GM10266 (cell line): ENCODE results near the gene DNAJA2.

Experiments
- DNase-seq: peaks from one replicate; pipeline ENCODE4 v3.0.0; 2012; ENCODE audit errors: extremely low spot score
- CTCF ChIP-seq: IDR thresholded peaks from 2 replicates; pipeline ENCODE4 v1.5.1; 2012; ENCODE audit warnings: mild to moderate bottlenecking, low read depth; ENCODE audit not compliant: control insufficient read depth, insufficient read depth; ENCODE audit errors: missing control alignments

DNAJA2 gene

GRCh38 chr16:46968063-46968435 lies 5.4 kb downstream of the DNAJA2 start:
- no peak for TF ChIP-seq CTCF
- no peak for DNase-seq

GRCh38 chr16:46962629-46963028 lies 10.8 kb downstream of the DNAJA2 start:
- TF ChIP-seq CTCF = no peak
- no peak for DNase-seq

GRCh38 chr16:46961373-46962353 lies 11.8 kb downstream of the DNAJA2 start:
- TF ChIP-seq CTCF = no peak
- no peak for DNase-seq

- no peak for TF ChIP-seq CTCF
- DNase-seq = no peak
Measured at GRCh38 chr16:46954562-46954961, 18.9 kb downstream of the DNAJA2 start.

GRCh38 chr16:46950009-46950408 lies 23.5 kb downstream of the DNAJA2 start:
- DNase-seq = no peak
- TF ChIP-seq CTCF = no peak

GRCh38 chr16:46949241-46949892 lies 24.1 kb downstream of the DNAJA2 start:
- no peak for DNase-seq
- no peak for TF ChIP-seq CTCF
